Fibroblast of upper back skin (primary cell): ENCODE data around the gene ABTB2.
"Not testable (repeated sequence)": the region's sequence is repeated elsewhere in the genome, so short reads cannot be mapped to it uniquely, and the experiment has no call there.

Experiments
- DNase-seq: peaks from one replicate; pipeline ENCODE4 v3.0.0-alpha.2; 2013

The ABTB2 gene

GRCh38 chr11:34260072-34260575 lies 97.7 kb downstream of the ABTB2 start:
- DNase-seq: no peak

- DNase-seq: no peak
Measured at GRCh38 chr11:34259087-34259486, 98.7 kb downstream of the ABTB2 start.

- no peak for DNase-seq
Measured at GRCh38 chr11:34256626-34257025, 101.2 kb downstream of the ABTB2 start.

GRCh38 chr11:34256150-34256549 lies 101.7 kb downstream of the ABTB2 start:
- DNase-seq: no peak

- DNase-seq: no peak
Measured at GRCh38 chr11:34255101-34255500, 102.7 kb downstream of the ABTB2 start.

- no peak for DNase-seq
Measured at GRCh38 chr11:34254011-34254410, 103.8 kb downstream of the ABTB2 start.

GRCh38 chr11:34252651-34253050 lies 105.2 kb downstream of the ABTB2 start:
- DNase-seq: no peak

GRCh38 chr11:34252015-34252414 lies 105.8 kb downstream of the ABTB2 start:
- no peak for DNase-seq

- peak; percentile 38 for DNase-seq
Measured at GRCh38 chr11:34251589-34251980, 106.2 kb downstream of the ABTB2 start.

- DNase-seq: no peak
Measured at GRCh38 chr11:34250732-34251588, 106.8 kb downstream of the ABTB2 start.

- DNase-seq: no peak
Measured at GRCh38 chr11:34250211-34250610, 107.6 kb downstream of the ABTB2 start.

- no peak for DNase-seq
Measured at GRCh38 chr11:34249439-34249838, 108.4 kb downstream of the ABTB2 start.

- not testable (repeated sequence) for DNase-seq
Measured at GRCh38 chr11:34246511-34246910, 111.3 kb downstream of the ABTB2 start.

- DNase-seq: no peak
Measured at GRCh38 chr11:34245041-34245440, 112.8 kb downstream of the ABTB2 start.

GRCh38 chr11:34243600-34244464 lies 114.0 kb downstream of the ABTB2 start:
- peak; percentile 49 for DNase-seq

GRCh38 chr11:34242037-34242625 lies 115.7 kb downstream of the ABTB2 start:
- no peak for DNase-seq

- DNase-seq: peak; percentile 45
Measured at GRCh38 chr11:34240150-34240494, 117.7 kb downstream of the ABTB2 start.

- DNase-seq: no peak
Measured at GRCh38 chr11:34239465-34240149, 118.2 kb downstream of the ABTB2 start.

GRCh38 chr11:34238966-34239365 lies 118.8 kb downstream of the ABTB2 start:
- no peak for DNase-seq

- DNase-seq: peak; percentile 38
Measured at GRCh38 chr11:34238533-34238932, 119.3 kb downstream of the ABTB2 start.

- DNase-seq: no peak
Measured at GRCh38 chr11:34236572-34236971, 121.2 kb downstream of the ABTB2 start.

GRCh38 chr11:34235591-34236071 lies 122.2 kb downstream of the ABTB2 start:
- DNase-seq: no peak

GRCh38 chr11:34235189-34235588 lies 122.6 kb downstream of the ABTB2 start:
- DNase-seq: no peak
